Keratinocyte (primary cell): ENCODE results near the gene ITGA11.

Experiments used
- CTCF ChIP-seq, 3 experiments: IDR thresholded peaks in 1 of 3; conservative IDR thresholded peaks in 1 of 3; optimal IDR thresholded peaks in 1 of 3; 2 replicates in 2 of 3; 3 replicates in 1 of 3; pipeline versions ENCODE3 to v1.5.1; 2011; ENCODE audit warnings: low read length in 3 of 3, mild to moderate bottlenecking in 3 of 3, moderate library complexity in 2 of 3, control low read depth in 1 of 3, inconsistent platforms in 1 of 3; ENCODE audit not compliant: insufficient read depth in 2 of 3; ENCODE audit errors: extremely low read depth in 1 of 3
- EZH2 ChIP-seq: IDR thresholded peaks from one replicate; pipeline ENCODE4 v1.6.1; 2012; ENCODE audit warnings: inconsistent platforms, mild to moderate bottlenecking, low read length, moderate library complexity

- no peak for TF ChIP-seq CTCF (optimal IDR thresholded peaks at IDR 0.05 in 1 of 3, IDR thresholded peaks at IDR 0.05 in 1 of 3, conservative IDR thresholded peaks at IDR 0.05 in 1 of 3; ENCODE audit: extremely low read depth in 1 of 3, insufficient read depth in 2 of 3, low read length in 3 of 3)
- no peak for TF ChIP-seq EZH2
Observed at GRCh38 chr15:68413363-68414205, 18.4 kb downstream of the ITGA11 start.
